Cardiac septum (tissue), 1 donor: ENCODE data around the gene TSPEAR. TPM values are rescaled to one million over a fixed set of nuclear protein-coding genes. Genes with fewer than 3 reads are reported as not detected.
A peak's percentile ranks its signal among the peaks of the same experiment; 100 is the strongest.
"Not testable (repeated sequence)": the region's sequence is repeated elsewhere in the genome, so short reads cannot be mapped to it uniquely, and the experiment has no call there.

ENCODE experiments used
- DNase-seq: peaks from one replicate; pipeline ENCODE4 v3.0.0-alpha.2; 2020; ENCODE audit warnings: low spot score
- intact Hi-C: fragments of 100-400 bp; cut with DNase I; formaldehyde crosslinking; loops from one replicate; pipeline ENCODE4 v1.14.0; 2022
- total RNA-seq: library from RNA; stranded (reverse); fragmentation: NEBNext Ultra II Directional; extraction: Animal tissue kit (Norgen Biotek cat#: 25700); gene quantifications from one replicate; pipeline ENCODE4 v1.2.1, GENCODE V29; 2021
- donor health status: DM: no; HTN: no; CAD: no.

The TSPEAR gene
- total RNA-seq, 1 donor from 2014 or later, result not detected

DNA sequence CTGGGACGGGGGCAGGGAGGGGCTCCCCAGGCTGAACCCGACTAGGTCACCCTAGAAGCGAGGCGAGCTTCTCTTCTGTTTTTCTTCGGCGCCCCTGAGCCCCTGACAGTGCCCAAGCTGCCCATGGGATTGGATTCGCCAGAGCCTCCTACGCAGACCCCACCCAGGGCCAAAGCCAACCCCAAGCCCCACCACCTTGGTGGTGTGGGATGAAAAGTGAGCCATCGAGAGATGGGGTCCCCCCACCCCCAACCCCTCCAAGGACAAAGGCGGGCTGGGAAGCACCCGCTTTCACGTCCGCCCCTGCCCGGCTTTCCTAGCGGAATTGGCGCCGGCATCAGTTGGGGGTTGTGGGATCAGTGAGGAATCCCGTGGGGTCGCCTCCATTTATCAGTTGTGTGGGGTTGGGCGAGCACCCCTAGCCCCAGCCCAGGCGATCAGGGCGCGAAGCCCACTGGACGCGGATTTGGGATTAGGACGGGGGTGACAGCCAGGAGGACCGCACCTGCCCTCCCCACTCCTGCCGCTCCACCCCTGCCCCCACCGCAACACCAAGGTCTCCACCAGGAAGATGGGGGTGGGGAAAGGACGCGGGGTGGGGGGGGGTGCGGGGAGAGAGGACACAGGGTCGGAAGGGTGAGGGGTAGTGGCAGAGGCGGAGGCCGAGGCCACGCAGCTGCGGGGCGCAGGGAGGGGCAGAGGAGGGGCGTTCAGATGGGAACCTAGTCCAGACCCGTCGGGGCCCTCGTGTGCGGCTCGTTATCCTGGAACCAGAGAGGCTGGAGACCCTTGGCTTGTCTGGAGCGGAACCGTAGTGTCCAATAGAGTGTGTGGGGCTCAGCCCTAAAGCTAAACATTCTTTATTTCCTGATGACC, 4.4 kb downstream of the TSPEAR start:
- intact Hi-C loops, result no loop called here
- peak; percentile 56 for DNase-seq

DNA sequence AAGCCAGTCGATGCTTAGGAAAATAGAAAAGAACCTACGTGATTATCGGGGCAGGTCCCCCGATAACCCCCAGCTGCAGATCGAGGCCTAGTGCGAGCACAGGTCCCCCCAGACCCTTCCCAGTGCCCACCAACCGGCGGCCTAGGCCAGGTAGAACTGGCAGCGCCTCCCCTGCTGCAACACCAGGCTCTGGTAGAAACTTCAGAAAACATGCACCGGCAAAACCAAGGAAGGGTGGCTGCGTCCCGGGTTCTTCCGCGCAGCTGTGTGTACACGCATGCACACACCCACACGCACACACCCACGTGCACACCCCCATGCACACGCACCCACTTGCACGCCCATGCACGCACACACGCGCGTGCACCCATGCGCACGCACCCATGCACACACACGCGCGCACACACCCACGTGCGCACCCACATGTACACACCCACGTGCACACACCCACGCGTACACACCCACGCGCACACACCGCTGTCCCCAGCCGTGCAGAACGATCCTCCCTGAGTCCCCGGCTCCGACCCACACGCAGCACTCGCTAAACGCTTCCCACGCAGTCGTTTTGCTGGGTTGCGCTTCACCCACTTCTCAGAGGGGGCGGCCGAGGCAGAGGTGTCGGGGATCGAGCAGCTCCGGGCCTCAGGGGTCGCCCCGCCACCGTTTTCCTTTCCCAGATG, 5.2 kb downstream of the TSPEAR start:
- peak; percentile 31 for DNase-seq
- intact Hi-C loops, result no loop called here

DNA sequence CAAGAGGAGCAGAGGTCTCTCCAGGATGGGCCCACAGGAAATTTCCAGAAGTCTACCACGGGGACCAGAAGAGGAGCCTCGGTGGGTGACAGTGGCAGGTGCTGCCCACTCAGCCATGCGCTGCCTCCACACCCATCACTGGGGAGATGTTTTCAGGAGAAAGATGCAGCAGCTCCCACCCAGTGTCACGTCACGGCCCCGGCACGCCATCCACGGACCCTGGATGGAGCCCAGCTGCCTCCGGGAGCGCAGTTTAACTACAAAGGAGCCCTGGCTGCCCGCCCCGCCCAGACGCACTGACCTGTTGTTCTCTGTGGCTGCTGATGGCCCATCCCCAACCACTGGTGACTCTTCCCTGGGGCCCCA, 6.8 kb downstream of the TSPEAR start:
- intact Hi-C loops, result no loop called here
- peak; percentile 19 for DNase-seq

DNA sequence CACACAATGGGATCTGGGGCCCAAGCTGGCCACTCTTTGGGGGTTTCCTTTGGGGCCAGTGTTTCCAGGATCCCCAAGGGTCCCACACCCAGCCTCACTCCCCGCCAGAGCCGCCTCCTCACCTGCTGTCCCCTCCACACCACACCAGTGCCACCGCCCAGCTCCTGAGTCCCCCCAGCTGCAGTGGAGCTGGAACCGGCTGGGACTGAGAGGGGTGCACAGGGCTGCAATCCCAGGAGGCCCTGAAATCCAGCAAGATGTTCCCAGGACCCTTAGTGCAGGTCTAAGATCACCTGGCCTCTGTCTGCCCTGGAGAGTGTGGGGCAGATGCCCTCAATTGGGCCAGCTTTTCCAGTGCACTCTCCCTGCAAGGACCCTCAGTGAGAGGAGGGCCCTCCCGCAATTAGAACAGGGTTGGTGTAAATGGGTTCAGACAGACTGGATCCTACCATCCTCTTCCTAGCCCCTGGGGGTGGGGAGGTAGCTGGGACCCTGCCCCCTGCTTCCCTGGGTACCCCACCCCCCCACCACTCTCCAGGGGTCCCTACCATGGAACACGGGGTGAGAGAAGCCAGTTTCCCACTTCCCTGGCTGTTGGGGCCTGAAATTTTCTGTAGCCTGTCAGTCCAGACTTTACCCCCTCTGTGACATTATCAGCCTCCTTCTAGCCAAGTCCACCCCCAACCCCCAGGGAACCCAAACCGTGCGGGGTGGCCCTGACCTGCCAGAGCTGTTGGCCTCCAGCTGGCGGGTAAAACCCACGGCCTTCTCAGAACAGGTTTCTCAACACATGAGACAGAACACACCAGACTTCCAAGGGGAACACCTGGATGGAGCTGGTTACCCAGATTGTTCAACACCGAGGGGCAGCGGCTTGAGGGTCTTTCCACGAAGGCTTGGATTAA, 7.4 kb downstream of the TSPEAR start:
- DNase-seq, result peak; percentile 58

DNA sequence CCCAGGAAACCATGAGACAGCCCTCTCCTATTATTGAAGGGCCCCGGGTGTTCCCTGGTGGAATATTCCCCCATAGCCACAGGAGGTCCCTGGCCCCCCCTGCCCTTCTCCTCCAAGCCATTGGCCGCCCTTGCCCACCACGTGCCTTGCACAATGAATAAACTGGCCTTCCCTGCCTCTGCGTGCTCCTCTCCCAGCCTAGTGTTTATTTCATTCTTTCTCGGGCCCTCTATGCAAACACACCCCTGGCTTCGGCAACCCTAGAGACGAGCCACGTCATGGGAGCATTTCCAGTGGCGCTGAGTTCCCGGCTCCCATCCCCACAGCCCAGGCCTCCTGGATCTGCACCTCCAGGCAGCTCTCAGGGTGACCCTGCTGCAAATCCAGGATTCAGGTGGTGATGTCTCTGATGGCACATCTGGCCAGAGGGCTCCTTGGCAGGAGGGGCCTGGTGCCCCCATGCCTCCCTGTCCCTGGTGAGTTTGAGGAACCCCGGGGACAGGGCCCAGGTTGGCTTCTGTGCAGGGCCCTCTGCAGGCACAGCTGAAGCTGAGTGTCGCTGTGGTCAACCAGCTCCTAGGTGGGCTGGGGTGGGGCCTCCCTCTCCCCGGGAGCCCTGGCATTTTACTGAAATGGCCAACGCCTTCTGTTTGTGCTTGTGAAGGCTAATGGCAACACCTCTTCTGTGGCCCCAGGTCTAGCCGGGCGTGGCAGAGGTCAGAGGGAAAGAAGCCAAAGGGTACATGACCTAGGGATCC, 8.2 kb downstream of the TSPEAR start:
- intact Hi-C loops, result no loop called here
- DNase-seq, result peak; percentile 65

More for the DNA sequence above, 7.4 kb downstream of the TSPEAR start:
- intact Hi-C loops, result no loop called here

DNA sequence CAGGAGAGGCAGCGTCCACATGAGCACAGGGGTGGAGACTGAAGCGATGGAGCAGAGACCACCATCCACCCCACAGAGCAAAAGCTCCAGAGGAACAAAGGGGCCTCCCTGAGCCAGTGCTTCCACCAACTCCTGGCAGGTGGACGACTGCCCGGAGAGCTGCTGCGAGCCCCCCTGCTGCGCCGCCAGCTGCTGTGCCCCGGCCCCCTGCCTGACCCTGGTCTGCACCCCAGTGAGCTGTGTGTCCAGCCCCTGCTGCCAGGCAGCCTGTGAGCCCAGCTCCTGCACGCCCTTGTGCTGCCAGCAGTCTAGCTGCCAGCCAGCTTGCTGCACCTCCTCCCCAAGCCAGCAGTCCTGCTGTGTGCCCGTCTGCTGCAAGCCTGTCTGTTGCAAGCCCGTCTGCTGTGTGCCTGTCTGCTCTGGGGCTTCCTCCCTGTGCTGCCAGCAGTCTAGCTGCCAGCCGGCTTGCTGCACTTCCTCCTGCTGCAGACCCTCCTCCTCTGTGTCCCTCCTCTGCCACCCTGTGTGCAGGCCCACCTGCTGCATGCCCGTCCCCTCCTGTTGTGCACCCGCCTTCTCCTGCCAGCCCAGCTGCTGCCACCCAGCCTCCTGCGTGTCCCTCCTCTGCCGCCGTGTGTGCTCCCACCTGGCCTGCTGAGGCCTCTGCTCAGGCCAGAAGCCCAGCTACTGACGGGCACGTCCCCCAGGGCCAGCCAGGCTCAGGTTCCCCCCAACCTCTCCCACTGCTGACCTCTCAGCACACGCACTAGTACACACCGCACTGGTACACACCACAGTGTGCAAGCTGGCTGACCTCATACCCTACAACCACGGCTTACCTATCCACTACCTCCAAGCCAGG, 9.0 kb downstream of the TSPEAR start:
- DNase-seq, result no peak

DNA sequence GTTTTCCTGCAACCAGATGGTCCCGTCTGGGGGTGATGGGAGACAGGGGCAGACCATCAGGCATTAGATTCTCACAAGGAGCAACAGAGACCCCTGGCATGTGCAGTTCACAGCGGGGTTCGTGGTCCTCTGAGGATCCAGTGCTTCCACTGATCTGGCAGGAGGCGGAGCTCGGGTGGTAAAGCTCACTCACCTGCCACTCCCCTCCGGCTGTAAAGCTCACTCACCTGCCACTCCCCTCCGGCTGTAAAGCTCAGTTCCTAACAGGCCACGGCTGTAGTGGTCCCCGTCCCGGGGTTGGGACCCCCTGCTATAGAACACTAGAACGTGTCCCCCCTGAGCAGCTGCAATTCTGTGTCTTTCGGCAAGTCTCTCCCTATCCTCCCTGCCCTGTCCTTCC, 9.8 kb downstream of the TSPEAR start:
- intact Hi-C loops, result no loop called here
- DNase-seq, result no peak

More for the DNA sequence above, 9.0 kb downstream of the TSPEAR start:
- intact Hi-C loops, result no loop called here

DNA sequence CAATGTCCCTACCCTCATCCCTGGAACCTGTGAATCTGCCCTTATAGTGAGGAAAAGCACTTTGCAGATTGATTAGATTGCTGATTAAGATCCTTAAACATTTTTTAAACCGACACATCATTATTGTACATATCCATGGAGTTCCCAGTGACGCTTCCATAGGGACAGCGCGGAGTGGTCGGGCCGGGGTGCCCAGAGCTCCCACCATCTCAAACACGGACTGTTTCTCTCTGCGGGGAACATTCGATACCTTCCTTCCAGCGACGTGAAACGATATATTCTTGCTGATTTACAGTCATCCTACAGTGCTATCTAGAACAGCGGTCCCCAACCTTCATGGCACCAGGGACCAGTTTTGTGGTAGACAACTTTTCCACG, 10.4 kb downstream of the TSPEAR start:
- no peak for DNase-seq
- intact Hi-C loops, result no loop called here

DNA sequence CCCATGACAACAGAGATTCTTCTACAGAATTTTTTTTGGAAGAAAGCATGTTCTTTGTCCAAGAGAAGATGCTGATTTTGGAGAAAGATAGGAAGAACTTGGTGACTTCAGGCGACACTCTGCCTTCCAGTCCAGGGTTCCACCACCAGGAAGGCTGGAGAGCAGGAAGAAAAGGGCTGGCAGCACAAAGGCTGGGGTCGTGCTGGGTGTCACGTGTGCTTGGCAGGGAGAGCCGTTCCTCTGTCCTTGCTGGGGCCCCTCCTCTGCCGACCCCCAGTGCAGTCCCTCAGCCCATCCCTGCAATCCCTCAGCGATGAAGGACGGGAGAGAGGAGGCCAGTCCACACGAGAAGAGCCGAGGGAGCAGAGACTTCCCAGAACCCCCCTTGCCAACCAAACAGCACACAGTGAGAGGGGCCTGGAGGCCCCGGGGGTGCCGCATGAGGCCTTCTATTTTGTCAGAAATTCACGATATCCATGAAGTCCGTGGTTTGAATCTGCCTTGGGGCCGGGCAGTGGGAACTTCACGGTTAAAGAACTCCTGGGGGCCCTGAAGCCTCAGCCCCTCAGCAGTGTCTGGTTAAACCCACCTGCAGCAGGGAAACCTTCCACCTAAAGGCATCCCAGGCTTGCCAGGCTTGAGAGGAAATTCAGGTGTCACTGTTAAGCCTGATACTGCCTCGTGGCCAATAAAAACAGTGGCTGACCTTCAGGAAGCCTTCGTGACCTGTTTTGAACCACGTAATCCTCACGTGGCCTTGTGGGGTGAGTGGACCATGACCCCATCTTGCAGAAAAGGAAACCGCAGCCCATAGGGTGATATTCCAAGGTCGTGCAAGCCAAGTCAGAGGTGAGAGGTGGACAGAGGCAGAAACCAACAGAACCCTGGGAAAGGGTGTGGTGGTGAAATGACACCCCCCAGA, 11.0 kb downstream of the TSPEAR start:
- intact Hi-C loops, result no loop called here
- DNase-seq, result no peak

DNA sequence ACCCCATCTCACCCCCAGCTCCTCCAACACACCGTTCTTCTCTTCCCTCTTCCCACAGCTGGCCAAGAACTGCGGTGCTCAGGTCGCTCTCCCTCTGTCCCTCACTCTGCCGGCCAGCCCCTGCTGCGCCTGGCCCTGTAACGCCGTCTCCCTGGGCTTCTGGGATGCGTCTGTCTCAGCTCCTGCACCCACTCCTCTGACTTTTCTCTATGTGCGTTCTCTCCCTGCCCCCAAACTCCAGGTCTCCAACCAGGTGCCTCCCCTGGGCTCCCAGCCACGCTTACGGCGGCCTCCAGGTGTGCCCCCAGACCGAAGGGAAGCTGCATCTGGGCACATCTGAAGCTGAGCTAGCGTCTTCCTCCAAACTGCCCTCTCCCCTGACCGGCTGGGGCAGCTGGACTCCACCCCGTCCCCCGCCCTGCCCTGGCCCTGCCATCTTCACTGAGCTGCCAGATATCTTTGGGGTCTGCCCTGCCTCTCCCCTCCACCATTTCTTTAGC, 11.8 kb downstream of the TSPEAR start:
- DNase-seq, result no peak
- intact Hi-C loops, result no loop called here

DNA sequence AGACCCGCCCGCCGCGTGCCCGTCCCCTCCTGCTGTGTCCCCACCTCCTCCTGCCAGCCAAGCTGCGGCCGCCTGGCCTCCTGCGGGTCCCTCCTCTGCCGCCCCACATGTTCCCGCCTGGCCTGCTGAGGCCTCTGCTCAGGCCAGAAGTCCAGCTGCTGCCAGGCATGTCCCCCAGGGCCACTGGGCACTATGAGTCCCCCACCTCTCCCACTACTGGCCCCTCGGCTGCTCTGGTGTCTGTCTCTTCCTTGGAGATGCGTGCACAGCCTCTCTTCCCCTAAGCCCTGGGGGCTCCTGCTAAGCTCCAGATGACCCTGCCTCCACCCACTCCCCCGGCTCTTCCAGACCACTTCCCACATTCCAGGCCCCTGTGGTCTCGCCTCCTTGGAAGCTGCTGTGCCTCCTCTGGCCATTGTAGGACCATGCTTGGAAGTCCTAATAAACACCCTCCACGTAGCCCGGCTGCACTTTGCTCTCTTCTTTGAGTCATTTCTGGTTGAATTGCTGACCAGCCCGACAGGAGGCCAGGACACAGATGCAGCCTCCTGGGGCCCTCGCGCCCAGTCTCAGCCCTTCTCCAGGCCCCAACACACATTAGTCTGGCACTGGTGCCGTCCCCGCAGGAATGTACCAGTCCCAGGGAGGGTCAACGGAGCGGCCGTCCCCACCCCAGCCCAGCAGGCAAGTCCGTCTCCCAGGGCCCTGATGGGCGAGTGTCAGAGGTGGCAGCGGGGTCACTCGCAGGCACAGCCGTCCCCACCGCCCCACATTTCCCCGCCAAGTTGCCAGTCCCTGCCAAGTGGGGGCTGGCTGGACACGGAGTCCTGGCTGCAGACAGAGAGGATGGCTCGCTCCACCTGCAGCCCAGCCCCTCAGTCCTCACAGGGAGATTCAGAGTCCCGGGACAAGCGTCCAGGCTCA, 13.3 kb downstream of the TSPEAR start:
- DNase-seq, result no peak
- intact Hi-C loops, result no loop called here

DNA sequence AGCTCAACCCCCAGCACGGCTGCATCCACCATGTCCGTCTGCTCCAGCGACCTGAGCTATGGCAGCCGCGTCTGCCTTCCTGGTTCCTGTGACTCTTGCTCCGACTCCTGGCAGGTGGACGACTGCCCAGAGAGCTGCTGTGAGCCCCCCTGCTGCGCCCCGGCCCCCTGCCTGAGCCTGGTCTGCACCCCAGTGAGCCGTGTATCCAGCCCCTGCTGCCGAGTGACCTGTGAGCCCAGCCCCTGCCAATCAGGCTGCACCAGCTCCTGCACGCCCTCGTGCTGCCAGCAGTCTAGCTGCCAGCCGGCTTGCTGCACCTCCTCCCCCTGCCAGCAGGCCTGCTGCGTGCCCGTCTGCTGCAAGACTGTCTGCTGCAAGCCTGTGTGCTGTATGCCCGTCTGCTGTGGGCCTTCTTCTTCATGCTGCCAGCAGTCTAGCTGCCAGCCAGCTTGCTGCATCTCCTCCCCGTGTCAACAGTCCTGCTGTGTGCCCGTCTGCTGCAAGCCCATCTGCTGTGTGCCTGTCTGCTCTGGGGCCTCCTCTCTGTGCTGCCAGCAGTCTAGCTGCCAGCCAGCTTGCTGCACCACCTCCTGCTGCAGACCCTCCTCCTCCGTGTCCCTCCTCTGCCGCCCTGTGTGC, 14.1 kb downstream of the TSPEAR start, which contains the start of gene KRTAP10-12:
Gene KRTAP10-12, plus strand, starts transcription at position 1 of the 639 bp plus-strand sequence. Its CDS starts 30 bp downstream, at position 31.
- DNase-seq, intact Hi-C loops: not testable (repeated sequence)

DNA sequence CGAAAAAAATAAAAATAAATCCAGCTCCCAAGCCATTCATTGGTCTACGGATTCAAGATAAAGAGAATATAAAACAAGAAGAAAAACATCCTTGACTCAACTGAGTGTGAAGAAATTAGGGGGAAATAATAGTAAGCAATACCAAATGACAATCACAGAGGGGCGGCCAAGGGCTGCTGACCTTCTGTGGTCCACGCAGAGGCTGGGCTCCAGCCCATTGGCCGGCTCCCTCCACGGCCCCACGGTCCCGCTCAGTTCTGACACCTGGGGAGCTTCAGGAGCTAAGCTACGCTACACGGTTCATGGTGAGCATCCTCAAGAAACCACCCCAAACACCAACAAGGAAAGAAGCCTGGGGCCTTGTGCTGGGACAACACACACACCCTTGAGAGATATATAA, 14.8 kb downstream of the TSPEAR start:
- intact Hi-C loops, result no loop called here
- no peak for DNase-seq

DNA sequence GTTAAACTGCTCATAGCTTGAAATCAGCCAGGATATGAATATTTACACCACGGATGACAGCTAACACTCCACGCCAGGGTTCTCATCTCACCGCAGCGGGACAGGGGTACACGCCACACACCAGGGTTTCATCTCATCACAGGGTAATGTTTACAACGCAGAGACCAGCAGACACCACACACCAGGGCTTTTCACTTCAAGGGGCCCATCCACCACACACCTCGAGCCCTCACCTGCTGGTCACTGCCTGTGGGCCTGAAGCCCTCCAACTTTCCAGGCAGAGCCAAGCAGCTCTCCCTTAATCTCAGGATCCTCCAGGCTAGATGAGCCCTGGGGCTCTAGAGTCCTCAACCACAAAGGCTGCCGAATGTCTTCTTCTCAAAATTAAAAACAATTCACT, 15.7 kb downstream of the TSPEAR start:
- DNase-seq, result no peak
- intact Hi-C loops, result no loop called here

DNA sequence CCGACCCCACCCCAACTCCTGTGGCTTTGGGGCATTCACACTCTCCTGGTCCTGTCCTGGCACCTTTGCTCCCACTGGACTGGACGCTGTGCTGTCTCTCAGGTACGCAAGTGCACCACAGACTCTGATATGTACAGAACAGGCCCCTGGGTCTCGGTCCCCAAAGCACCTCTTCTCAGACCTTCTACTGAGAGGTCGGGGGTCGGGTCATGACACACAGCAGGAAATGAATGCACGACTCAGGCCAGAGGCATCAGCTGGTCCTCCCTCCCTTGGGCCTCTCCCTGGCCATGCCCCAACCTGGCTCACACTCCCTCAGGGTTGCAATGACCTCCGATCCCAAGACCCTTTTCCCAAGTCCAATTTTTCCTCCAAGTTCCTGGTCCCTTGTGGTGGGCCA, 16.2 kb downstream of the TSPEAR start:
- intact Hi-C loops, result no loop called here
- no peak for DNase-seq

DNA sequence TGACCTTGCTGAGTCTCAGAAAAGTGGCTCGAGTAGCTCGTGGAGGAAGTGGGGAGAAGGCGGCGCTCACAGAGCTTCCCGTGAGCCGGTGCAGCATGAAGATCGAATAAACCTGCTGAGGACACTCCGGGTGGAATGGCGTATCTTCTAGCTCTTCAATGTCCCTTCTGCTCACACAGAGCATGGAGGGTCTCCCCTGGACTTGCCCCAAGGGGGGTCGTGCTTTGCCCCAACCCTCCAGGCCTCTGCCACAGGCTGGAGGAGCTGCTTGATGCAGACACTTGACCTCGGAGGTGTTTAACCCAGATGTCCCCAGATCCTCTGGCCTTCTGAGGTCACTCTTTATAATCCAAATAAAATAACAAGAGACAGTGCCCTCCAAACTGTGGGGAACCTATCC, 16.6 kb downstream of the TSPEAR start:
- DNase-seq, result peak; percentile 50
- intact Hi-C loops, result no loop called here
